Keratinocyte (primary cell): ENCODE results near the gene TBCC. TPM values are rescaled to one million over a fixed set of nuclear protein-coding genes. Genes with fewer than 3 reads are reported as not detected.
A peak's percentile ranks its signal among the peaks of the same experiment; 100 is the strongest.

Experiments used
- DNase-seq: peaks from one replicate; pipeline ENCODE4 v3.0.0-alpha.2; 2011; ENCODE audit warnings: low read depth, missing footprints, low spot score
- FAIRE-seq: peaks from 2 replicates; lab custom pipeline; 2011; peaks lifted over from hg19 to GRCh38; lab: Jason Lieb, UNC
- H2AFZ ChIP-seq: 2 replicates; pipeline ENCODE4 v1.6.0; 2012; ENCODE audit warnings: low read length, control low read depth, inconsistent platforms; ENCODE audit not compliant: control insufficient read depth
- H3K27ac ChIP-seq: 2 replicates; pipeline ENCODE4 v1.5.1; 2011; ENCODE audit warnings: low read length; ENCODE audit not compliant: control insufficient read depth, insufficient read depth
- H3K27me3 ChIP-seq: 3 replicates; pipeline ENCODE4 v1.6.0; 2011; ENCODE audit warnings: low read length; ENCODE audit not compliant: control insufficient read depth, insufficient read depth; ENCODE audit errors: extremely low read depth
- H3K36me3 ChIP-seq, 2 experiments: 2 replicates in 1 of 2; 3 replicates in 1 of 2; pipeline ENCODE4 v1.5.1; 2011; ENCODE audit warnings: low read length in 2 of 2, mild to moderate bottlenecking in 1 of 2; ENCODE audit not compliant: control insufficient read depth in 2 of 2, insufficient read depth in 2 of 2; ENCODE audit errors: extremely low read depth in 1 of 2
- H3K4me1 ChIP-seq: 3 replicates; pipeline ENCODE4 v1.5.1; 2011; ENCODE audit warnings: low read length; ENCODE audit not compliant: control insufficient read depth, insufficient read depth; ENCODE audit errors: extremely low read depth
- H3K4me2 ChIP-seq: 3 replicates; pipeline ENCODE4 v1.6.0; 2011; ENCODE audit warnings: low read depth, low read length; ENCODE audit not compliant: control insufficient read depth, insufficient read depth; ENCODE audit errors: extremely low read depth
- H3K4me3 ChIP-seq, 3 experiments: fragments of 200-600 bp in 1 of 3; sonication (generic) in 1 of 3; 2 replicates in 2 of 3; 3 replicates in 1 of 3; pipeline ENCODE4 v1.5.1; 2011 to 2016; ENCODE audit warnings: low read length in 3 of 3, mild to moderate bottlenecking in 3 of 3, control low read depth in 2 of 3, inconsistent platforms in 1 of 3, low read depth in 1 of 3, mixed read lengths in 1 of 3, mixed run types in 1 of 3, moderate library complexity in 1 of 3; ENCODE audit not compliant: control insufficient read depth in 2 of 3, insufficient read depth in 2 of 3; ENCODE audit errors: extremely low read depth in 1 of 3
- H3K79me2 ChIP-seq: 2 replicates; pipeline ENCODE4 v1.6.0; 2012; ENCODE audit warnings: low read length; ENCODE audit not compliant: control insufficient read depth, insufficient read depth
- H3K9ac ChIP-seq: 3 replicates; pipeline ENCODE4 v1.6.0; 2011; ENCODE audit warnings: low read length; ENCODE audit not compliant: control insufficient read depth, insufficient read depth; ENCODE audit errors: extremely low read depth
- H3K9me1 ChIP-seq: 3 replicates; pipeline ENCODE4 v1.6.0; 2011; ENCODE audit warnings: low read length; ENCODE audit not compliant: control insufficient read depth, insufficient read depth; ENCODE audit errors: extremely low read depth
- H3K9me3 ChIP-seq: 2 replicates; pipeline ENCODE4 v1.5.1; 2012; ENCODE audit warnings: low read depth, low read length; ENCODE audit not compliant: control insufficient read depth
- H4K20me1 ChIP-seq: 3 replicates; pipeline ENCODE4 v1.6.0; 2011; ENCODE audit warnings: low read length; ENCODE audit not compliant: control insufficient read depth, insufficient read depth; ENCODE audit errors: extremely low read depth
- CTCF ChIP-seq, 3 experiments: IDR thresholded peaks in 1 of 3; conservative IDR thresholded peaks in 1 of 3; optimal IDR thresholded peaks in 1 of 3; 2 replicates in 2 of 3; 3 replicates in 1 of 3; pipeline versions ENCODE3 to v1.5.1; 2011; ENCODE audit warnings: low read length in 3 of 3, mild to moderate bottlenecking in 3 of 3, moderate library complexity in 2 of 3, control low read depth in 1 of 3, inconsistent platforms in 1 of 3; ENCODE audit not compliant: insufficient read depth in 2 of 3; ENCODE audit errors: extremely low read depth in 1 of 3
- EZH2 ChIP-seq: IDR thresholded peaks from one replicate; pipeline ENCODE4 v1.6.1; 2012; ENCODE audit warnings: inconsistent platforms, mild to moderate bottlenecking, low read length, moderate library complexity
- dilution Hi-C: fragments of 300-500 bp; cut with MboI; formaldehyde crosslinking; loops from one replicate; pipeline ENCODE4 v1.7.0; 2020; ENCODE audit warnings: low sequenced_read_pairs; ENCODE audit not compliant: extremely low pct_ligation_motif_present
- polyA plus RNA-seq, 5 experiments: library from polyadenylated mRNA; depleted of rRNA in 3 of 5; stranded (reverse) in 3 of 5; stranded (forward) in 1 of 5; unstranded in 1 of 5; fragments of >200 nt; gene quantifications; 1 replicate in 1 of 5; 2 replicates in 3 of 5; 3 replicates in 1 of 5; pipeline versions ENCODE4 v1.2.1 to v1.2.3, GENCODE V29; 2011 to 2012; ENCODE audit warnings: missing spikeins in 2 of 5, low read depth in 1 of 5, low replicate concordance in 1 of 5

The TBCC gene
- polyA plus RNA-seq, 1 donor (not counting 4 experiments of a cell fraction or from before 2014, with no cell fraction given): 16.7 TPM

GRCh38 chr6:42722497-42722896, 23.4 kb downstream of the TBCC start, which contains the start of gene PRPH2:
Gene PRPH2 (minus strand): TSS chr6:42722597. CDS start chr6:42722334, 263 bp downstream.
- Histone ChIP-seq H3K4me1 (peaks cover 18% of the 10 kb centered on the region), H2AFZ (no peak within 1 kb of the TSS), H3K9me1 (no peaks in the 10 kb centered on the region), H3K36me3 (no peaks in the 10 kb centered on the region), H3K27ac (no peak within 1 kb of the TSS), H3K9ac (no peak within 1 kb of the TSS), H3K27me3 (no peaks in the 10 kb centered on the region), H3K4me2 (no peak within 1 kb of the TSS), H3K9me3 (no peaks in the 10 kb centered on the region), H3K79me2 (no peaks in the 10 kb centered on the region), H4K20me1 (no peaks in the 10 kb centered on the region), H3K4me3 (no peak within 1 kb of the TSS)
- FAIRE-seq: no peak
- dilution Hi-C loops: no loop called here
- no peak for DNase-seq
- TF ChIP-seq EZH2: no peak
- TF ChIP-seq CTCF (optimal IDR thresholded peaks at IDR 0.05 in 1 of 3, IDR thresholded peaks at IDR 0.05 in 1 of 3, conservative IDR thresholded peaks at IDR 0.05 in 1 of 3; ENCODE audit: extremely low read depth in 1 of 3, insufficient read depth in 2 of 3, low read length in 3 of 3): no peak

- Histone ChIP-seq H3K4me3 (no peak overlapping the region), H3K36me3 (no peaks in the 10 kb centered on the region), H3K9ac (no peak overlapping the region), H3K4me1 (peaks cover 5% of the 10 kb centered on the region), H3K4me2 (no peak overlapping the region), H3K9me3 (no peaks in the 10 kb centered on the region), H3K27me3 (no peaks in the 10 kb centered on the region), H2AFZ (no peak overlapping the region), H3K9me1 (no peaks in the 10 kb centered on the region), H4K20me1 (no peaks in the 10 kb centered on the region), H3K27ac (no peak overlapping the region), H3K79me2 (no peaks in the 10 kb centered on the region)
- TF ChIP-seq CTCF (optimal IDR thresholded peaks at IDR 0.05 in 1 of 3, IDR thresholded peaks at IDR 0.05 in 1 of 3, conservative IDR thresholded peaks at IDR 0.05 in 1 of 3; ENCODE audit: extremely low read depth in 1 of 3, insufficient read depth in 2 of 3, low read length in 3 of 3) (no peak), EZH2 (no peak)
- DNase-seq (no peak), FAIRE-seq (peak; percentile 9)
- dilution Hi-C loops: no loop called here
Observed at GRCh38 chr6:42720739-42721138, 25.2 kb downstream of the TBCC start.
